ENCODE measurements around the gene CCM2.

The CCM2 gene

DNA sequence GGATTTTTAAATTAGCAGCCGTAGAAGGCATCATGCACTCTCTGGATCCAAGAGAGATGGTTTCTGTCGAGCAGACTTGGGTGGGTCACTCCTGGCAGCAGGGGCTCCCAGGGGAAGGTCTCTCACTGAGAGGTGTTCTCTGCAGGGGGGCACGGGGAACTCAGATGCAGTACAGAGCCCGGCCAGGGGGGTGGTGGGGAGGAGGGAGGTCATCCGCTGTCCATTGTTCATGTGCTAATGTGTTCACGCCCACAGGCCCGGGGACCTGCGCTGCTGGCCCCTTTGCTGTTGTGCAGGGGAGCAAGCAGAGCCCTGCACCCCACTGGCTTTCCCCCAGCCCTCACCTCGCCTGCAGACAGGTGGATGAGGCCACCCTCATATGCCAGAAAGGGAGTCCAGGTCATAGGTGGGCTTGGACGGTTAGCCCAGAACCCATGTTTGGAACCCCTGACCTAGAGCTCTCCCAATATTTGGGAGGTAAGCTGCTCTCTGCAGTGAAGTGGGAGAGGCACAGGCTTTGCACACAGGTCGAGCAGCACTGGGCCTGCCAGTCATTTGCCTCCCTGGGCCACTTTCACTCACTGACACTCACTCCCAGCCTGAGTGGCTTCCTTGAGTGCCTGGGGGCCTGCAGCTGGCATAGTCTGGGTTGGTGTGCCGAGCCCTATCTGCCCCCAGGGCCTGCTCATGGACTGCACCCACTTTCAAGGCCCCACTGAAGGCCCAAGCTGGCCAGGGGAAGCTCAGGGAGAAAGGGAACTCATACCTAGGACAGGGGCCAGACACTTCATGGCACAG lies 124.1 kb downstream of the CCM2 start:
- Histone ChIP-seq H3K4me3 (no peak overlapping the region), H3K9me3 (no peaks in the 10 kb centered on the region), H3K27me3 (no peaks in the 10 kb centered on the region), H3K27ac (no peak overlapping the region), H3K4me1 (no peaks in the 10 kb centered on the region), H3K36me3 (no peaks in the 10 kb centered on the region)
- DNase-seq = no peak
- intact Hi-C loops (cut with DNase I; ENCODE audit: low total_unique reads) = no loop called here
- TF ChIP-seq, protein P1, sequence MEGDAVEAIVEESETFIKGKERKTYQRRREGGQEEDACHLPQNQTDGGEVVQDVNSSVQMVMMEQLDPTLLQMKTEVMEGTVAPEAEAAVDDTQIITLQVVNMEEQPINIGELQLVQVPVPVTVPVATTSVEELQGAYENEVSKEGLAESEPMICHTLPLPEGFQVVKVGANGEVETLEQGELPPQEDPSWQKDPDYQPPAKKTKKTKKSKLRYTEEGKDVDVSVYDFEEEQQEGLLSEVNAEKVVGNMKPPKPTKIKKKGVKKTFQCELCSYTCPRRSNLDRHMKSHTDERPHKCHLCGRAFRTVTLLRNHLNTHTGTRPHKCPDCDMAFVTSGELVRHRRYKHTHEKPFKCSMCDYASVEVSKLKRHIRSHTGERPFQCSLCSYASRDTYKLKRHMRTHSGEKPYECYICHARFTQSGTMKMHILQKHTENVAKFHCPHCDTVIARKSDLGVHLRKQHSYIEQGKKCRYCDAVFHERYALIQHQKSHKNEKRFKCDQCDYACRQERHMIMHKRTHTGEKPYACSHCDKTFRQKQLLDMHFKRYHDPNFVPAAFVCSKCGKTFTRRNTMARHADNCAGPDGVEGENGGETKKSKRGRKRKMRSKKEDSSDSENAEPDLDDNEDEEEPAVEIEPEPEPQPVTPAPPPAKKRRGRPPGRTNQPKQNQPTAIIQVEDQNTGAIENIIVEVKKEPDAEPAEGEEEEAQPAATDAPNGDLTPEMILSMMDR (IDR thresholded peaks at IDR 0.05) = no peak

DNA sequence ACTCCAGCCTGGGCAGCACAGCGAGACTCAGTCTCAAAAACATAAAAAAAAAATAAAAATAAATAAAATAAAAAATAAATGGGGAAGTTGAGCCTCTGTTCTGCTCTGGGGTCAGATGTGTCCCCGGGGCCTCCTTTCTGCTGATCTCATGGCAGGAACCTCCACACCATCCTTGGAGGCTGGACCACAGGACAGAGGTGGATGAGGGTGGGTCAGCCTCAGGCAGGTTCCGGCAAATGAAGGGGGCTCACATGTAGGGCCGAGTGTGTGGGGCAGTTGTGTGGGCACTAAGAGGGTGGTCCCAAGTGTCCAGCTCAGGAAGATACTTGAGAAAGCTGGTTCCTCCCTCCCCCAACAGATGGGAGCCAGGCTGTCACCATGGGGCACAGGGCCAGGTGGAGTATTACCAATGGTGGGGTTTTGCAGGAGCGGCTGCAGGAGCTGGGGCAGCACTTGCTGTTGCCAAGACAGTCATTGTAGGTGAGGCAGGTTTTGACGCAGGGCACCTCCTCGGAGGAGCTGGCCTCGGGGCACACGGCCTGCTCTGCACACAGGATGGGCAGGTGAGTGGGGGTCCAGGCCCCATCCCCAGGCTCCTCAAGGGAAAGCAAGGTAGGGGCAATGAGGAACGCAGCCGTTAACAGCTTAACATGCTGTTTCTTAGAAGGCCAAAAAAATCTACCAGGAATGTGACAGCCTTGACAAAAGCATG lies 125.3 kb downstream of the CCM2 start:
- no peak for DNase-seq
- TF ChIP-seq, protein P1 (IDR thresholded peaks at IDR 0.05) = no peak
- intact Hi-C loops (cut with DNase I; ENCODE audit: low total_unique reads) = no loop called here

More for the DNA sequence above, 125.3 kb downstream of the CCM2 start:
- no peak overlapping the region for H3K27ac ChIP-seq
- no peaks in the 10 kb centered on the region for H3K36me3 ChIP-seq
- H3K4me3 ChIP-seq = no peak overlapping the region
- no peaks in the 10 kb centered on the region for H3K27me3 ChIP-seq
- no peaks in the 10 kb centered on the region for H3K9me3 ChIP-seq
- no peaks in the 10 kb centered on the region for H3K4me1 ChIP-seq

All from tibial artery (tissue), 4 donors.